A549 (cell line): Measurements from ENCODE around the gene SH2D4B. TPM values are rescaled to one million over a fixed set of nuclear protein-coding genes. Genes with fewer than 3 reads are reported as not detected.

ENCODE experiments used
- ATAC-seq, 2 experiments: fragments of 200-7000 bp in 1 of 2; fragments of >200 bp in 1 of 2; cut with Nextera tagmentation in 1 of 2; cut with Tn5 transposase in 1 of 2; 3 replicates each; pipeline versions ENCODE4 v1.8.0 to v1.9.1; 2018 to 2020; ENCODE audit warnings: mild to moderate bottlenecking in 1 of 2, moderate library complexity in 1 of 2
- CTCF ChIA-PET: fragments of 300-600 bp; sonication (Branson Sonifier 250); formaldehyde crosslinking; extraction: SDS; loops from one replicate; lab custom pipeline; 2021; ENCODE audit warnings: antibody characterized with exemption, inconsistent platforms; lab: Yijun Ruan, JAX
- POLR2A ChIA-PET: fragments of 350-600 bp; formaldehyde crosslinking; extraction: SDS; loops from one replicate; lab custom pipeline; 2021; ENCODE audit warnings: antibody characterized with exemption, inconsistent platforms; lab: Yijun Ruan, JAX
- DNase-seq, 2 experiments: peaks; one replicate each; pipeline versions ENCODE4 v3.0.0 to v3.0.0-alpha.2; 2011 to 2016; ENCODE audit warnings: low read depth in 1 of 2, low spot score in 1 of 2
- FAIRE-seq: peaks from 2 replicates; lab custom pipeline; 2011; peaks lifted over from hg19 to GRCh38; lab: Jason Lieb, UNC
- H3K27ac ChIP-seq, 2 experiments: fragments of >200 bp; sonication (Bioruptor Twin); formaldehyde crosslinking; 3 replicates each; pipeline ENCODE4 v1.5.1; 2016 to 2017
- H3K4me1 ChIP-seq: fragments of >200 bp; sonication (Bioruptor Twin); formaldehyde crosslinking; 3 replicates; pipeline ENCODE4 v1.6.1; 2016
- H3K4me2 ChIP-seq: fragments of >200 bp; sonication (Bioruptor Twin); formaldehyde crosslinking; 3 replicates; pipeline ENCODE4 v1.6.1; 2016
- H3K4me3 ChIP-seq: fragments of >200 bp; sonication (Bioruptor Twin); formaldehyde crosslinking; 3 replicates; pipeline ENCODE4 v1.5.1; 2016
- H3K9me3 ChIP-seq: fragments of >200 bp; sonication (Bioruptor Twin); formaldehyde crosslinking; 3 replicates; pipeline ENCODE4 v1.6.1; 2016
- BCL3 ChIP-seq: fragments of >200 bp; sonication (Bioruptor Twin); formaldehyde crosslinking; IDR thresholded peaks from 3 replicates; pipeline ENCODE4 v1.6.1; 2016
- BHLHE40 ChIP-seq: IDR thresholded peaks from 2 replicates; pipeline ENCODE4 v1.6.1; 2012; ENCODE audit warnings: low read depth, low read length, inconsistent platforms
- CBX2 ChIP-seq: fragments of 200-600 bp; sonication (generic); IDR thresholded peaks from 2 replicates; pipeline ENCODE4 v1.6.1; 2016; ENCODE audit warnings: low read depth, mild to moderate bottlenecking, borderline replicate concordance
- CBX8 ChIP-seq: fragments of 200-600 bp; sonication (generic); IDR thresholded peaks from 2 replicates; pipeline ENCODE4 v1.6.1; 2016
- E2F6 ChIP-seq: IDR thresholded peaks from 2 replicates; pipeline ENCODE4 v1.6.1; 2012; ENCODE audit warnings: low read depth, borderline replicate concordance
- HDAC2 ChIP-seq: fragments of 200-600 bp; sonication (generic); IDR thresholded peaks from 2 replicates; pipeline ENCODE4 v1.6.1; 2016
- HOXB13 ChIP-seq: fragments of 250-450 bp; sonication (Bioruptor Pico); IDR thresholded peaks from 2 replicates; pipeline ENCODE4 v1.5.0; 2020; ENCODE audit warnings: low read depth, mild to moderate bottlenecking, moderate library complexity
- JUN ChIP-seq, 2 experiments: fragments of >200 bp; sonication (Bioruptor Twin); formaldehyde crosslinking; IDR thresholded peaks; 2 replicates in 1 of 2; 3 replicates in 1 of 2; pipeline ENCODE4 v1.6.1; 2016 to 2017
- JUNB ChIP-seq: fragments of >200 bp; sonication (Bioruptor Twin); formaldehyde crosslinking; IDR thresholded peaks from 2 replicates; pipeline ENCODE4 v1.6.1; 2016
- MAFK ChIP-seq: fragments of 450-650 bp; IDR thresholded peaks from 2 replicates; pipeline ENCODE4 v1.6.1; 2014; ENCODE audit not compliant: partially characterized antibody
- MAX ChIP-seq: IDR thresholded peaks from 2 replicates; pipeline ENCODE4 v1.6.1; 2012
- MAZ ChIP-seq: fragments of 150-350 bp; IDR thresholded peaks from 2 replicates; pipeline ENCODE4 v1.6.1; 2014; ENCODE audit warnings: antibody characterized with exemption, low read depth, low read length, borderline replicate concordance
- MYC ChIP-seq: IDR thresholded peaks from 2 replicates; pipeline ENCODE4 v1.6.1; 2012; ENCODE audit warnings: mild to moderate bottlenecking, inconsistent platforms, low read length, improper control_type of control experiment, borderline replicate concordance
- NFE2L2 ChIP-seq: fragments of 150-350 bp; conservative IDR thresholded peaks from 2 replicates; pipeline ENCODE4 v1.6.1; 2014; ENCODE audit warnings: low read length
- NR3C1 ChIP-seq: fragments of >200 bp; sonication (Bioruptor Twin); formaldehyde crosslinking; IDR thresholded peaks from 3 replicates; pipeline ENCODE4 v1.6.1; 2017
- PHF8 ChIP-seq: fragments of 200-600 bp; sonication (generic); IDR thresholded peaks from 2 replicates; pipeline ENCODE4 v1.6.1; 2016; ENCODE audit warnings: low read depth, mild to moderate bottlenecking, antibody characterized with exemption, moderate library complexity, borderline replicate concordance
- POLR2A ChIP-seq: IDR thresholded peaks from 2 replicates; pipeline ENCODE4 v1.6.1; 2012; ENCODE audit warnings: mild to moderate bottlenecking, low read length
- RARB ChIP-seq: fragments of 250-450 bp; sonication (Bioruptor Pico); IDR thresholded peaks from 2 replicates; pipeline ENCODE4 v1.8.0; 2021; ENCODE audit warnings: mild to moderate bottlenecking, moderate library complexity
- RCOR1 ChIP-seq: fragments of 150-350 bp; IDR thresholded peaks from 2 replicates; pipeline ENCODE4 v1.6.1; 2014; ENCODE audit warnings: antibody characterized with exemption, low read length, low read depth
- RFX5 ChIP-seq: fragments of 450-650 bp; IDR thresholded peaks from 2 replicates; pipeline ENCODE4 v1.7.1; 2014; ENCODE audit warnings: antibody characterized with exemption, mild to moderate bottlenecking, moderate library complexity
- SMC3 ChIP-seq: fragments of >200 bp; sonication (Bioruptor Twin); formaldehyde crosslinking; IDR thresholded peaks from 3 replicates; pipeline ENCODE4 v1.6.1; 2018; ENCODE audit warnings: inconsistent platforms
- TFCP2L1 ChIP-seq: fragments of 250-450 bp; sonication (Bioruptor Pico); IDR thresholded peaks from 2 replicates; pipeline ENCODE4 v1.5.0; 2021; ENCODE audit warnings: mild to moderate bottlenecking
- ZC3H11A ChIP-seq: fragments of 450-650 bp; IDR thresholded peaks from 2 replicates; pipeline ENCODE4 v1.6.1; 2014; ENCODE audit warnings: antibody characterized with exemption, mild to moderate bottlenecking
- WGBS: methylation state at CpG from one replicate; pipeline ENCODE4 v1.1.6; 2017; ENCODE audit errors: missing lambda C conversion rate; 5-methylcytosine and 5-hydroxymethylcytosine counted together
- polyA plus RNA-seq, 4 experiments: library from polyadenylated mRNA; depleted of rRNA in 3 of 4; stranded (reverse); fragments of >200 nt; fragmentation: RNase III in 1 of 4; extraction: RNeasy Plus Mini Kit Qiagen cat#74134 plus additional on column Dnase treatment in 1 of 4; gene quantifications; 2 replicates in 3 of 4; 3 replicates in 1 of 4; pipeline ENCODE4 v1.2.3, GENCODE V29; 2011 to 2017

The SH2D4B gene
- polyA plus RNA-seq, 2 of the 4 experiments (the other 2 are of a cell fraction) = 0.01 to 0.12 TPM

- no peak overlapping the region for H3K4me2 ChIP-seq
- CTCF ChIA-PET = interaction anchor here (1.1 to 1.9 kb wide), 2 partner anchors 18 to 53 kb away, joined by 3 to 10 read pairs; no protein-coding TSS in a partner anchor
- no peak for DNase-seq
- FAIRE-seq = no peak
- H3K4me1 ChIP-seq = no peaks in the 10 kb centered on the region
- no peak for TF ChIP-seq PHF8
- no peak for TF ChIP-seq TFCP2L1 (CRISPR knock-in tag)
- no peak for ATAC-seq
- H3K4me3 ChIP-seq = no peak overlapping the region
- H3K9me3 ChIP-seq = 0 out of 3 replicates have a peak, but pooled peaks cover 3% of the 10 kb centered on the region
- no peak overlapping the region for H3K27ac ChIP-seq
- POLR2A ChIA-PET = no interaction called here
Observed at GRCh38 chr10:80646366-80646765, 108.7 kb downstream of the SH2D4B start.

- ChIA-PET POLR2A (no interaction called here), CTCF (no interaction called here)
- 54% methylated on average over 7 of the region's 7 CpGs for WGBS
- TF ChIP-seq MAZ = no peak
- no peak for TF ChIP-seq MAX
- TF ChIP-seq NR3C1 = no peak
- TF ChIP-seq RFX5 = no peak
- TF ChIP-seq JUNB = no peak
- no peak for TF ChIP-seq RARB (CRISPR knock-in tag)
- no peak for DNase-seq
- Histone ChIP-seq H3K27ac (no peak overlapping the region), H3K9me3 (0 out of 3 replicates have a peak, but pooled peaks cover 3% of the 10 kb centered on the region), H3K4me2 (no peak overlapping the region), H3K4me1 (no peaks in the 10 kb centered on the region), H3K4me3 (no peak overlapping the region)
- ATAC-seq = no peak
- FAIRE-seq = no peak
Observed at GRCh38 chr10:80647173-80647833, 109.6 kb downstream of the SH2D4B start.

GRCh38 chr10:80648106-80648505, 110.4 kb downstream of the SH2D4B start:
- Histone ChIP-seq H3K27ac (no peak overlapping the region), H3K4me2 (no peak overlapping the region), H3K4me3 (no peak overlapping the region), H3K9me3 (peaks cover 9% of the 10 kb centered on the region; the same call in 1 of the 3 replicates), H3K4me1 (no peaks in the 10 kb centered on the region)
- ChIA-PET POLR2A (no interaction called here), CTCF (no interaction called here)
- 36% methylated on average over 5 of the region's 5 CpGs for WGBS
- TF ChIP-seq NR3C1 (no peak), MYC (no peak)
- DNase-seq = no peak
- ATAC-seq = no peak
- no peak for FAIRE-seq

GRCh38 chr10:80649183-80649582, 111.5 kb downstream of the SH2D4B start:
- CTCF ChIA-PET = interaction anchor here (2.0 to 6.5 kb wide), 2 partner anchors 14 to 205 kb away, joined by 7 to 52 read pairs; no protein-coding TSS in a partner anchor
- WGBS = 37% methylated on average over 6 of the region's 6 CpGs
- no peak for TF ChIP-seq JUN (IDR thresholded peaks at IDR 0.05)
- TF ChIP-seq RFX5 = no peak
- TF ChIP-seq POLR2A = no peak
- no peak for TF ChIP-seq NFE2L2
- no peak for TF ChIP-seq BHLHE40
- TF ChIP-seq HDAC2 = no peak
- TF ChIP-seq BCL3 = no peak
- no peak for TF ChIP-seq NR3C1
- no peak for TF ChIP-seq CBX2
- TF ChIP-seq RARB (CRISPR knock-in tag) = no peak
- TF ChIP-seq HOXB13 = no peak
- no peak for TF ChIP-seq SMC3
- no peak for TF ChIP-seq MAFK
- TF ChIP-seq E2F6 = no peak
- no peak for TF ChIP-seq JUNB
- no peak for TF ChIP-seq CBX8
- no peak for TF ChIP-seq RCOR1
- no peak for TF ChIP-seq ZC3H11A
- TF ChIP-seq, all 56 proteins: peak for 0

More at GRCh38 chr10:80649183-80649582, 111.5 kb downstream of the SH2D4B start:
- Histone ChIP-seq H3K9me3 (peaks cover 16% of the 10 kb centered on the region), H3K4me1 (no peaks in the 10 kb centered on the region), H3K27ac (no peak overlapping the region), H3K4me3 (no peak overlapping the region), H3K4me2 (no peak overlapping the region)
- no peak for FAIRE-seq
- DNase-seq = no peak
- POLR2A ChIA-PET = no interaction called here
- ATAC-seq = no peak
